GM18520 (cell line): ENCODE data around the gene SLC10A7.

ENCODE experiments used
- ATAC-seq: cut with Tn5 transposase; IDR thresholded peaks from one replicate; pipeline ENCODE4 v1.9.1; 2021; ENCODE audit not compliant: unreplicated experiment

Gene SLC10A7

DNA sequence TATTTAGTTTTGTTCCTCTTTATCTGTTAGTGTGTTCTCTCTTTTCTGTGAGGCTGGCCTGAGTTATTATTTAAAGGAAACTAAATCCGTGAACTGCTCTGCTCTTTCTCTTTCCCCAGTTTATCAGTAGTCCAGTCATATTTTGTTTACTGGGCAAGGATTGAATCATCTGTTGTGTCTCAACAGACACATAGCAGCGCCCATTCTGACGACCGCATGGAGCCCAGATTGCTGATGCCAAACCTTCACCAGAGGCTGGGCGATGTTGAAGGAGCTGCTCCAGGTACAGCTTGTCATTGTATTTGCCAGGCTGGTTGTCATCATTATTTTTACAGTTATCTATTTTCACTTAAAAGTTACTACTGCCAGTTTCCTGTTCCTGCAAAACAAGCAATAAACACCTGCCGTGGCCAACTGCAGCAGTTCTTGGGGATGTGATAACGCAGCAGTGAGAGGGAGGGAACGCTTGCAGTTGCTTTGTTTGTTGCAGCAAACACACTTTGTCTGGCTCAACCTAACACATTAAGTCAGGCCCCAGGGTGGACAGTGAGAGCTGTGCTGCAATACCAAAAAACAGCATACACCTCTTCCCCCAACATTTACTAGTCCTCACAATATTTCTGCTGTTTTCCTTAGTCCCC, 297.3 kb downstream of the SLC10A7 start:
- no peak for ATAC-seq

- no peak for ATAC-seq
Measured at GRCh38 chr4:146222313-146222712, 299.4 kb downstream of the SLC10A7 start.

DNA sequence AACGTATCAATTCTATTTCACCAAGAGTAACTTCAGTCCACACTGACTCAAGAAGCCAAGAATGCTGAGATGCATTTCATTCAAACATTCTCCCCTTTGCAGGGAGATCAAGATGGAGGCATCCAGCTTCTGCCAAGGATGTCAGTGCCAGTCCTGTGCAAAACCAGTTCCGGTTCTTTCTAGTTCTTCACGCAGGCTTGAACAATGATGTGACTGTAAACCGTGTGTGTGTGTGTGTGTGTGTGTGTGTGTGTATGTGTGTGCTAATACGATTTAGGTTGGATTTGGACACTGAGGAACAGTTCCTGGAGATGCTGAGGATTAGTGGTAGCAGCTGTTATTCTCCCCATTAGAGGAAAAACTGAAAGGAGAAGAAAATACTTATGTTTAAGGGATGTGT, 307.5 kb downstream of the SLC10A7 start, which contains the start of gene REELD1:
TSS of gene REELD1 (plus strand) at position 301 of the 400 bp plus-strand sequence. CDS start 2,415 bp downstream, outside the sequence.
- ATAC-seq = no peak

GRCh38 chr4:146212781-146213180, 309.0 kb downstream of the SLC10A7 start:
- ATAC-seq = no peak

DNA sequence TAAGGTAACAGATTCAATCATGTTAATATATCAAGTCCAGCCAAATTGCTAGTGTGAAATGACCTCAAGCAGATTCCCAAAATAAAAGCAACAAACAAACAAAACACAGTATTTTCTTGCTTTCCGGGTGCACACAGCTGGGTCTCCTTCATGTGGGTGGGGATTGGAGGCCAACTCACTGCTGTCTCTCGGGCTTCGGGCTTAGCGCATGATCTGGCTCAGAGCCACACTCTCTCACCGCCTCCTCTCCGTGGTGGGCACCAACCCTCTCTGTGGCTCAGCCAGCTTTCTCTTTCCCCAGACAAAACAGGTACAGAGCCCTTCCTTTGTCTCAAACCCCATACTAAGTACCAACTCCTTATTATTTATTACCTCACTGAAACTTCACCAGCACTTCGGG, 310.3 kb downstream of the SLC10A7 start:
- no peak for ATAC-seq

DNA sequence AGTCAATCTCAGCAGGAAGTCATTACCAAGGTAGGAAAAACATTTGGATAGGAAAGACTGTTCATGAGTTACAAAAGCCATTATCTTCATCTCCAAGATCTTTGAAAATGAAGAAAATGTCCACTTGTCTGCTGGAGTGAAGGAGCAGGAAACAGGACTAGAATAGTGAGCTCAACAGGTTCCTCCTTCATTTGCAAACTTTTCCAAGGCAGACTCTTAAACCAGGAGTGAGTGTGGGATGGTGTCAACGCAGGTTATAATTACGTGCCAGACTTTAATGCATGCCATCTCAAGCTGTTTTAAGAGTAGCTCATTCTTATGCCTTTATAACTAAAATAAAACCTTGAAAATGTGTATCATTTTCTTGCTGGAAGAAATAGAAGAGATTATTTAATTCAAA, 310.9 kb downstream of the SLC10A7 start:
- no peak for ATAC-seq

- no peak for ATAC-seq
Measured at GRCh38 chr4:146207410-146207809, 314.3 kb downstream of the SLC10A7 start.
